Osteocyte (in vitro differentiated cells): ENCODE measurements around the gene FLAD1. TPM values are rescaled to one million over a fixed set of nuclear protein-coding genes. Genes with fewer than 3 reads are reported as not detected.

Experiments used
- DNase-seq: peaks from one replicate; pipeline ENCODE4 v3.0.0; 2021; ENCODE audit warnings: mixed read lengths; ENCODE audit not compliant: unreplicated experiment; ENCODE audit errors: extremely low spot score
- H3K27ac Mint-ChIP-seq: one replicate; pipeline ENCODE4 v1.8.0; 2021; ENCODE audit warnings: mild to moderate bottlenecking, mixed read lengths; ENCODE audit not compliant: unreplicated experiment
- H3K27me3 Mint-ChIP-seq: one replicate; pipeline ENCODE4 v1.8.0; 2021; ENCODE audit warnings: mixed read lengths; ENCODE audit not compliant: unreplicated experiment
- H3K36me3 Mint-ChIP-seq: one replicate; pipeline ENCODE4 v1.8.0; 2021; ENCODE audit warnings: mixed read lengths; ENCODE audit not compliant: unreplicated experiment
- H3K4me1 Mint-ChIP-seq: one replicate; pipeline ENCODE4 v1.8.0; 2021; ENCODE audit warnings: mixed read lengths; ENCODE audit not compliant: unreplicated experiment
- H3K4me3 Mint-ChIP-seq: one replicate; pipeline ENCODE4 v1.8.0; 2021; ENCODE audit warnings: mild to moderate bottlenecking, moderate library complexity, mixed read lengths; ENCODE audit not compliant: unreplicated experiment
- H3K9me3 Mint-ChIP-seq: one replicate; pipeline ENCODE4 v1.8.0; 2021; ENCODE audit warnings: mixed read lengths; ENCODE audit not compliant: unreplicated experiment
- CTCF ChIP-seq: fragments of 200-600 bp; sonication (generic); IDR thresholded peaks from 2 replicates; pipeline ENCODE4 v1.5.0; 2021; ENCODE audit warnings: antibody characterized with exemption, mild to moderate bottlenecking, moderate library complexity
- total RNA-seq: library from RNA; stranded (reverse); gene quantifications from 2 replicates; pipeline ENCODE4 v1.2.1, GENCODE V29; 2021

FLAD1 gene
- total RNA-seq, 1 donor from 2014 or later, result 31.2 TPM

- peaks cover 54% of the 10 kb centered on the region for H3K4me1 Mint-ChIP-seq
- no peak overlapping the region for H3K4me3 Mint-ChIP-seq
- DNase-seq, result no peak
- H3K27me3 Mint-ChIP-seq, result no peaks in the 10 kb centered on the region
- no peak for TF ChIP-seq CTCF
- peaks cover 5% of the 10 kb centered on the region for H3K36me3 Mint-ChIP-seq
- H3K27ac Mint-ChIP-seq, result no peak overlapping the region
- no peaks in the 10 kb centered on the region for H3K9me3 Mint-ChIP-seq
These were observed 25.1 kb upstream of the FLAD1 start for GRCh38 chr1:154958036-154958435.

DNA sequence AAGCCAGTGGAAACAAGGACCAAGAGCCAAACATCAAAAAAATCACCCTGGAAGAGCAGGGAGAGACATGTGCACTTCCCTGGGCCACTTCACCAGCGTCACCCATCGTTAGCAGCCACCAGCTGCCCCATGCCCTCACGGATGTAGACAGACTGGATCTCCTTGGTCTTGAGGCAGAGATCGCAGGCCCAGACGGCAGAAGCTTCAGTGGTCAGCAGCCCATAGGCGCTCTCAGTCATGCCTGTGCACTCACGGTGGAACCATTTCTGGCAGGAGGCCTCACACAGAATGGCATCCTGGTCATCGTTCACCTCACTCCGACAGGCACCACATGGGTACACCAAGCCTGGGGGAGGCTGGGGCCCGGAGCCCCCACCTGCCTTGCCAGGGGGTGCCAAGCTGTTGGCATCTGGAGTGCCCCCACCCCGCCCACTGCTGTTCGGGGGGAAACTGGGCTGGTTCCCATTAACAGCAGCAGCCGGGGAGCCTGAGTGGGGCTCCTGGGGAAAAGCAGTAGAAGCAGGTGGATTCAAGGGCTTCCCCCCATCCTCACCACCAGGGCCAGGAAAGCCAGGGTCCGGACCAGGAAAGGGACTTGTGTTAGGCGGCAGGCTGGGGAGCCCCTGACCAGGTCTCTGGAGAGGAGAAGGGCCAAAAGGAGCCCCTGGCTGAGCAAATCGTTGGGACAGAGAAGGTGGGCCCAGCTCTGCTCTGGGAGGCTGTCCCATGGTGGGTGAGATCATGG, 24.3 kb upstream of the FLAD1 start:
- DNase-seq, result no peak
- H3K4me3 Mint-ChIP-seq, result no peak overlapping the region
- H3K4me1 Mint-ChIP-seq, result peaks cover 54% of the 10 kb centered on the region
- no peaks in the 10 kb centered on the region for H3K27me3 Mint-ChIP-seq
- no peak for TF ChIP-seq CTCF
- peaks cover 5% of the 10 kb centered on the region for H3K36me3 Mint-ChIP-seq
- H3K27ac Mint-ChIP-seq, result no peak overlapping the region
- H3K9me3 Mint-ChIP-seq, result no peaks in the 10 kb centered on the region

DNA sequence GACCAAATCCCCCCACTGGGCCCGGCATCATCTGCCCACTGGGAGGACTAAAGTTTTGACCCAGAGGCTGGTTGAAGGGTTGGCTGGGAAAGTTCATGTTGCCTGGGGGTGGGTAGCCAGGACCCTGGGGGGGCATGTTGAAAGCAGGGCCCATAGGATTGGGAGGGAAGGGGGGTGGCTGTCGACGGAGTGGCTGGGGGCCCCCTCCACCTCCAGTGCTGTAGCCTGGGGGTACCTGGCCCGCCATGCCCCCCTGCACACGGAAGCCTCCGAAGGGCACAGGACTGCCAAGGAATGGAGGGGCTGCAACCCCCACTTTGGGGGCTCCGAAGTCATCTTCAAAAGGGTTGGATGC, 23.7 kb upstream of the FLAD1 start:
- no peak overlapping the region for H3K4me3 Mint-ChIP-seq
- no peaks in the 10 kb centered on the region for H3K27me3 Mint-ChIP-seq
- H3K36me3 Mint-ChIP-seq, result peaks cover 7% of the 10 kb centered on the region
- DNase-seq, result no peak
- H3K9me3 Mint-ChIP-seq, result no peaks in the 10 kb centered on the region
- H3K4me1 Mint-ChIP-seq, result peaks cover 51% of the 10 kb centered on the region
- no peak overlapping the region for H3K27ac Mint-ChIP-seq
- no peak for TF ChIP-seq CTCF

DNA sequence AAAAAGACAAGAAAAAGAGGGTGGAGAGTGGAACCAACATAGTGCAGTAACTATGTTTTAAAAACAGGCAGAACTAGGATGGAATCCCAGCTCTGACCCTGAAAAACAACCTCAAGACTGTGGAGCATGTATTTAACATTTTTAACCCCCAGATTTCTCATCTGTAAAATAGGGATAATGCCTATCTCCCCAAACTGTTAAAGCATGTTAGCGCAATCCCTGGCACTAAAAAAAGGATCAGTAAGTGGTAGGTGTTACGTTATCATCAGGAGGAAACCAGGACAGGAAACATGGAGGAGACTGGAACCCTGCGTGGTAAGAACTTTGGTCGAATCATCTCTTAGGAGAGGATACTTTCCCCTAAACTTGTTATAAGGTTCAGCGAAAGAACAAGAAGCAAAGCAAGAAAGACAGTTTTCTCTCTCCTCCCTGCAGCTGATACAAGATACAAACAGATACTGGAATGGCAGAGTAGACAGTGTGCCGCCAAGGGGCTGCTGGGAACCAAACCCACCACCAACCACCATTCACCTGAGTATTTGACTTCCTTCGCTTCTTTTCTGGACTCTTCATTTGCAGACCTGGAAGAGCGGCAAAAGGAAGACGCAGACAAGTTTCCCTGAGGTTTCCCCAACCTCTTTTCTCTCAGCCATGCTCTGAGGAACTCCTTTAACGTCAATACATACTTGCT, 22.6 kb upstream of the FLAD1 start:
- H3K27me3 Mint-ChIP-seq, result no peaks in the 10 kb centered on the region
- TF ChIP-seq CTCF, result no peak
- H3K4me1 Mint-ChIP-seq, result peaks cover 45% of the 10 kb centered on the region
- H3K27ac Mint-ChIP-seq, result peak overlapping the region; percentile 46
- peak overlapping the region; percentile 84 for H3K4me3 Mint-ChIP-seq
- no peaks in the 10 kb centered on the region for H3K9me3 Mint-ChIP-seq
- DNase-seq, result no peak
- H3K36me3 Mint-ChIP-seq, result peaks cover 14% of the 10 kb centered on the region
